ENCODE data around the gene PALD1. TPM values are rescaled to one million over a fixed set of nuclear protein-coding genes. Genes with fewer than 3 reads are reported as not detected.
"Not testable (repeated sequence)": the region's sequence is repeated elsewhere in the genome, so short reads cannot be mapped to it uniquely, and the experiment has no call there.

The PALD1 gene
- total RNA-seq, 2 donors from 2014 or later: 1.1 to 1.3 TPM

GRCh38 chr10:70481105-70481504 lies 2.5 kb downstream of the PALD1 start:
- DNase-seq (no peak), ATAC-seq (replicated peaks in 1 of 2) (no peak)
- Mint-ChIP-seq H3K27ac (no peak overlapping the region), H3K4me1 (ENCODE audit: low read depth) (peaks cover 41% of the 10 kb centered on the region), H3K4me3 (no peak overlapping the region), H3K9me3 (no peaks in the 10 kb centered on the region), H3K27me3 (ENCODE audit: low read depth) (peaks cover 8% of the 10 kb centered on the region), H3K36me3 (ENCODE audit: insufficient read depth in 2 of 2) (peaks cover 0 to 2% of the 10 kb centered on the region in 2 donors)

DNA sequence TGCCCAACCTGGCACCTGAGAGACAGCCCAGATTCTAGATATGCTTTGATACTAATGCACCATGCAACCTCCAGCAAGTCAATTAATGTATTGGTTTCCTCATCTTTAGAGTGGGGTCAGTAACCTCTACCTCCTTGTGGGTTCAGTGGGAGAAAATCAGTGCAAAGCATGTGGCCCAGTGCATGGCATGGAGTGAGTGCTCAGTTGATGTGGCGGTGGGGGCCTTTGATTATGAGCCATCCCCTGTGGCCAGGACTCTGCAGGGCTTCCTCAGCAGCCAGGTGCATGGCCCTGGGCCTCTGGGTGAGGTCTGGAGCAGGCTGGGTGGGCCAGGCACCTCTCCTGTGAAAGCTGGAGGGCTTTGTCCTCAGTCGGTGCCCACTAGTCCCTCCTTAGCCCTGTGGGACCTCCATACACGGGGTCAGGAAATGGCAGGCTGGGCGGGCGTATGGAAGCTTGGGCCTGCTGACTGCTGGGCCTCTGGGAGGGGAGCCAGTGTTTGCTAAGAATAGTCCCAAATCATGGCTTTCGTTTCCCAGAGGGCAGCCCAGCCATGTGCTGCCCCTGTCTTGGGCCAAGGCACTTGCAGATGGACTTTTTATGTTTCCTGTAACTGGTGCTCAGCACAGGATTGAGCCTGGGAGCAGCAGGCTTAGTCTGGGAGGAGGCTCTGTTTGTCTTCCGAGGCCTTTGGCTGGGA lies 3.4 kb downstream of the PALD1 start:
- Mint-ChIP-seq H3K36me3 (ENCODE audit: insufficient read depth in 2 of 2) (peaks cover 0 to 2% of the 10 kb centered on the region in 2 donors), H3K4me3 (no peak overlapping the region), H3K4me1 (ENCODE audit: low read depth) (peaks cover 32% of the 10 kb centered on the region), H3K27ac (no peak overlapping the region), H3K27me3 (ENCODE audit: low read depth) (no peaks in the 10 kb centered on the region), H3K9me3 (no peaks in the 10 kb centered on the region)
- DNase-seq (no peak), ATAC-seq (replicated peaks in 1 of 2) (no peak)

DNA sequence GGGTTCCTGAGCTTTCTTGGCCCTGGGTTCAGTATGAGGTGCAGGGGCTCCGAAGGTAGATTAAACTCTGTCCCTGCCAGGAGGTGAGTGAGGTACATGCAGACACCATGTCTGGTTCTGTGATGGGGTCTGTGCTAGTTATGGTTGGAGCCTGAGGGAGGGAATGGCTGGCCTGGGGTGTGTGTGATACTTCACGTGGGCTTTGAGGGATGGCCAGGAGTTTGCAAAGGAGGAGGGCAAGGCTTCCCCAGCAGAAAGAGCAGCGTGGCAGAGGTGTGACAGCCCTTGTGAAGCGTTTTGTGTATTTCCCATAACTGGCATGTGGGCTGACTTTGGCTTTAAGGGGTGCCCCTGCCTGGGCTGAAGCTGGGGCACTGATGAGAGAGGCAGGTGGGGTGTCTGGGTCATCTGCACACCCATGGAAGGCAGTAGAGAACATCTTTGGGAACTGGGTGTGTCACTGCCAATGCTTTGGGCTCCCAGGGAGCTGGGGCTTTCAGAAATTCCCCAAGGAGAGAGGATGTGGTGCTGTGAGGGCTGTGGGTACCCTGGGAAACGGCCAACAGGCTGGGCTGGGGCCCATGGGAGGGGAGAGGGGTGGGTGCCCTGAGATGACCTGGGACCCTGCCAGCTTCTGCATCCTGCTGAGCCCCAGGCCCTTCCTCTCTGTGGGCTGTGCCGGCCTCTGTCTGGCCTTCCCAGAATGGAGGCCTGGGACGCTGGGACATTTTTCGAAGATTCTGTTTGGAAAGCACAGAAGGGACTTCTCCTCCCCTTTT lies 4.6 kb downstream of the PALD1 start:
- Mint-ChIP-seq H3K9me3 (no peaks in the 10 kb centered on the region), H3K4me3 (no peak overlapping the region), H3K4me1 (ENCODE audit: low read depth) (peaks cover 20% of the 10 kb centered on the region), H3K27ac (no peak overlapping the region), H3K36me3 (ENCODE audit: insufficient read depth in 2 of 2) (no peaks in the 10 kb centered on the region), H3K27me3 (ENCODE audit: low read depth) (no peaks in the 10 kb centered on the region)
- ATAC-seq (replicated peaks in 1 of 2) (no peak), DNase-seq (no peak)

DNA sequence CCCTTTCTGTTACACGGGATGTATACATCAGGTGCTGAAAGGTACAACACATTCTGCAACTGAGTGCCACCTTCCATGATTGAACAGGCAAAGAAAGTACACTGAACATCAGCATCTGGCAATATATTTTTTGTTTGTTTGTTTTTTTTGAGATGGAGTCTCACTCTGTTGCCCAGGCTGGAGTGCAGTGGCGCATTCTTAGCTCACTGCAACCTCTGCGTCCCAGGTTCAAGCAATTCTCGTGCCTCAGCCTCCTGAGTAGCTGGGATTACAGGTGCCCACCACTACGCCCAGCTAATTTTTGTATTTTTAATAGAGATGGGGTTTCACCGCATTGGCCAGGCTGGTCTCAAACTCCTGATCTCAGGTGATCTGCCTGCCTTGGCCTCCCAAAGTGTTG lies 5.3 kb downstream of the PALD1 start:
- H3K36me3 Mint-ChIP-seq (ENCODE audit: insufficient read depth in 2 of 2); DNase-seq; H3K27ac Mint-ChIP-seq; ATAC-seq (replicated peaks in 1 of 2); H3K9me3 Mint-ChIP-seq; H3K4me3 Mint-ChIP-seq; H3K27me3 Mint-ChIP-seq (ENCODE audit: low read depth): not testable (repeated sequence)
- peaks cover 19% of the 10 kb centered on the region for H3K4me1 Mint-ChIP-seq (ENCODE audit: low read depth)

DNA sequence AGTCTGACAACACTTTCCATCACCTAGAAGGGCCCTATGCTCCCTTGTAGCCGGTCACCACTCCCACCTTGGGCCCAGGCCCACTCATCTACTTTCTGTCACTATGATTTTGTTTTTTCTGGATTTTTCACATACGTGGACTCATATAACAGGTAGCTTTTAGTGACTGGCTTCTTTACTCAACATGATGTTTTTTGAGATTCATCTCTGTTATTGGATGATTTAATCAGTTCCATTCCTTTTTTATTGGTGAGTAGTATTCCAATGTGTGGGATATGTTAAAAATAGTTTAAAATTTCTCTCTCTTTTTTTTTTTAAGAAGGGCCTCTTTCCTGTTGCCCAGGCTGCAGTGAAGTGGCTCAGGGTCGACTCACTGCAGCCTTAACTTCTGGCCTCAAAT lies 9.3 kb downstream of the PALD1 start:
- ATAC-seq (replicated peaks in 1 of 2): no peak

DNA sequence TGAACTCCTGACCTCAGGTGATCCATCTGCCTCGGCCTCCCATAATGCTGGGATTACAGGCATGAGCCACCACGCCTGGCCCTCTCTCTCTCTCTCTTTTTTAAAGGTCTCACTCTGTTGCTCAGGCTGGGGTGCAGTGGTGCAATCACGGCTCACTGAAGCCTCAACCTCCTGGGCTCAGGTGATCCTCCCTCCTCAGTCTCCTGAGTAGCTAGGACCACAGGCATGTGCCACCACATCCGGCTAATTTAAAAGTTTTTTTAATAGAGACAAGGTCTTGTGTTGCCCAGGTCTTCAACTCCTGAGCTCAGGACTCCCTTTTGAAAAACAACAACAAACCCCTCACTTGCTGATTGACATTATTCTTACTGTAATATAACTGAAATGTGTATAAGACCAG lies 11.6 kb downstream of the PALD1 start:
- no peak for DNase-seq
- Mint-ChIP-seq H3K4me1 (ENCODE audit: low read depth) (peaks cover 24% of the 10 kb centered on the region), H3K9me3 (no peaks in the 10 kb centered on the region), H3K27ac (no peak overlapping the region), H3K36me3 (ENCODE audit: insufficient read depth in 2 of 2) (no peaks in the 10 kb centered on the region), H3K27me3 (ENCODE audit: low read depth) (peaks cover 11% of the 10 kb centered on the region), H3K4me3 (no peak overlapping the region)
- no peak for ATAC-seq (replicated peaks in 1 of 2)

More for the DNA sequence above, 9.3 kb downstream of the PALD1 start:
- Mint-ChIP-seq H3K9me3 (no peaks in the 10 kb centered on the region), H3K4me3 (no peak overlapping the region), H3K36me3 (ENCODE audit: insufficient read depth in 2 of 2) (no peaks in the 10 kb centered on the region), H3K4me1 (ENCODE audit: low read depth) (peaks cover 4% of the 10 kb centered on the region), H3K27ac (no peak overlapping the region), H3K27me3 (ENCODE audit: low read depth) (no peaks in the 10 kb centered on the region)
- DNase-seq: no peak

DNA sequence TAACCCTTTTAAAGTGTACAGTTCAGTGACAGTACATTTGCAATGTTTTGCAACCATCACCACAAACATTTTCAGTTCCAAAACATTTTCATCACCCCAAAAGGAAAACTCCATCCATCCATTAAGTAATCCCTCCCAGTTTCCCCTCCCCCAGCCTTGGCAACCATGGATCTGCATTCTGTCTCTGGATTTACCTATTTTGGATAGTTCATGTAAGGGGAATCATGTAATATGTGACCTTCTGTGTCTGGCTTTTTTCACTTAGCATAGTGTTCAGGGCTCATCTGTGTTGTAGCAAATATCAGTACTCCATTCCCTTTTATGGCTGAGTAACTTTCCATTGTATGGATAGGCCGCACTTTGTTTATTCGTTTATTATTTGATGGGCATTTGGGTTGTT lies 13.0 kb downstream of the PALD1 start:
- ATAC-seq (replicated peaks in 1 of 2) (no peak), DNase-seq (no peak)
- Mint-ChIP-seq H3K9me3 (no peaks in the 10 kb centered on the region), H3K4me3 (no peak overlapping the region), H3K4me1 (ENCODE audit: low read depth) (peaks cover 27% of the 10 kb centered on the region), H3K27me3 (ENCODE audit: low read depth) (peaks cover 11% of the 10 kb centered on the region), H3K27ac (no peak overlapping the region), H3K36me3 (ENCODE audit: insufficient read depth in 2 of 2) (no peaks in the 10 kb centered on the region)

GRCh38 chr10:70492786-70493659 lies 14.5 kb downstream of the PALD1 start:
- no peak overlapping the region for H3K4me3 Mint-ChIP-seq

DNA sequence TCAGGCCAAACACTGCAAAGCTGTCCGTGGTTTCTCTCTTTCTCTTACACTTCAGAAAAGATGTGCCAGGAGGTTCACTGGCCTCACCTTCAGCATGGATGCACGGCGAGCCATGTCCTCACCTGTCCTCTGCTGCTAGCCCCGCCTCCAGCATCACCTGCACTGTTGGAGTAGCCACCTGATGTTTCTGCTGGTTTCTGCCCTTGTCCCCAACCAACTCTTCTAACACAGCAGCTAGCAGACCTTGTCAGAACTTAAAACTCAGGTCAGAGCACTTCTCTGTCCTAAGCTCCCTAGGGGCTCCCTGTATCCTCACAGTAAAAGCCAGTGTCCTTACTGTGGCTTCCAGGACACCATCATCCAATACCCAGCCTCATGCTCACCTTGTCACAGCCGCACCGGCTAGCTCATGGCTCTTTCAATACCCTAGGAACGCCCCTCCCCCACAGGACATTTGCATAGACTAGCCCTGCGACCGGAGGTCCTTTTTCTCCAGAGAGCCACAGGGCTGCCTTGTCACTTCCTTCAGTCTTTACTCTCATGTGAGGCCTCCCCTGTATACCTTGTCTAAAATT lies 15.2 kb downstream of the PALD1 start:
- DNase-seq (no peak), ATAC-seq (replicated peaks in 1 of 2) (no peak)
- Mint-ChIP-seq H3K27me3 (ENCODE audit: low read depth) (peaks cover 11% of the 10 kb centered on the region), H3K36me3 (ENCODE audit: insufficient read depth in 2 of 2) (no peaks in the 10 kb centered on the region), H3K27ac (no peak overlapping the region), H3K4me3 (no peak overlapping the region), H3K4me1 (ENCODE audit: low read depth) (peaks cover 27% of the 10 kb centered on the region), H3K9me3 (no peaks in the 10 kb centered on the region)

More at GRCh38 chr10:70492786-70493659, 14.5 kb downstream of the PALD1 start:
- Mint-ChIP-seq H3K27me3 (ENCODE audit: low read depth) (peaks cover 11% of the 10 kb centered on the region), H3K36me3 (ENCODE audit: insufficient read depth in 2 of 2) (no peaks in the 10 kb centered on the region), H3K4me1 (ENCODE audit: low read depth) (peaks cover 27% of the 10 kb centered on the region), H3K27ac (no peak overlapping the region), H3K9me3 (no peaks in the 10 kb centered on the region)
- no peak for DNase-seq
- no peak for ATAC-seq (replicated peaks in 1 of 2)

DNA sequence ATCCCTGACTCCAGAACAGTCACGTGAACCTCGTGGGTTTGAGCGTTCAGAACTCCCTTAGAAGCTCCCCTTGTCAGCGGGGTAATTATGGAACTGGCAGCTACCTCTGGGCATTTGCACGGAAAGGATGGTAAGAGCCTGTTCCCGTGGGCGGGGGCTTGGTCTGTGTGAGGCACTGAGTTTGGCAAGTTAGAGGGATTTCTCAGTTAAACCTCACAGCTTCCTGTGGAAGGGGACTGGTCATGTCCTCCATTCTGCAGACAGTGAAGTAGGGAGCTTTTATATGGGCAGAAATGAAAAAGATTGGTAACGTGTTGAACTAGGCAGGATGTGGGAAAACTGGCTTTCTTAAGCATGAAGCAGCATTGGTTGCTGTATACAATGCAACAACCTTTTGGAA lies 16.0 kb downstream of the PALD1 start:
- Mint-ChIP-seq H3K27me3 (ENCODE audit: low read depth) (peaks cover 11% of the 10 kb centered on the region), H3K36me3 (ENCODE audit: insufficient read depth in 2 of 2) (no peaks in the 10 kb centered on the region), H3K4me1 (ENCODE audit: low read depth) (peaks cover 27% of the 10 kb centered on the region), H3K27ac (no peak overlapping the region), H3K9me3 (no peaks in the 10 kb centered on the region), H3K4me3 (peak overlapping the region; percentile 26 to 34)
- ATAC-seq (replicated peaks in 1 of 2) (peak; percentile 87 to 92), DNase-seq (peak; percentile 45 to 52)

DNA sequence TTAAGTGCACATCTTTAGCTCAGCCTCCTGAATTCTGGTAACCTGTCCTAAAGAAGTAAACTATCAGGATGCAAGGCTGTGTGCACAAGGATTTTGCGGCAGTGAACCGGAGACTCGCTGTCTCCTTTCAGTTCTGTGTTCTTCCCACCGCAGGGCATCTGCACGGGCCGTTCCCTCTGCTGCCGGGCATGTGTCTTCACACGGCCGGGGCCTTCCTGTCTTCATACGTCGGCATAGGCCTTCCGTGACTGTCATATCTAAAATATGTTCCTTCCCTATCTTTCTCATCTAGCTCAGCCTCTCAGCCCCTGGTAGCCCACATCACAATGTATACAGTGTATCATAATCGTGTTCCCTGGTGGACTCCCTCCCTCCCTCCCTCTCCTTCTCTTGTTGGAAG lies 16.4 kb downstream of the PALD1 start:
- Mint-ChIP-seq H3K4me3 (peak overlapping the region; percentile 26 to 34), H3K27me3 (ENCODE audit: low read depth) (peaks cover 11% of the 10 kb centered on the region), H3K36me3 (ENCODE audit: insufficient read depth in 2 of 2) (no peaks in the 10 kb centered on the region), H3K9me3 (no peaks in the 10 kb centered on the region), H3K4me1 (ENCODE audit: low read depth) (peaks cover 27% of the 10 kb centered on the region), H3K27ac (no peak overlapping the region)
- ATAC-seq (replicated peaks in 1 of 2) (peak; percentile 52 to 62), DNase-seq (peak in 1 of 2 donors; percentile 16)

DNA sequence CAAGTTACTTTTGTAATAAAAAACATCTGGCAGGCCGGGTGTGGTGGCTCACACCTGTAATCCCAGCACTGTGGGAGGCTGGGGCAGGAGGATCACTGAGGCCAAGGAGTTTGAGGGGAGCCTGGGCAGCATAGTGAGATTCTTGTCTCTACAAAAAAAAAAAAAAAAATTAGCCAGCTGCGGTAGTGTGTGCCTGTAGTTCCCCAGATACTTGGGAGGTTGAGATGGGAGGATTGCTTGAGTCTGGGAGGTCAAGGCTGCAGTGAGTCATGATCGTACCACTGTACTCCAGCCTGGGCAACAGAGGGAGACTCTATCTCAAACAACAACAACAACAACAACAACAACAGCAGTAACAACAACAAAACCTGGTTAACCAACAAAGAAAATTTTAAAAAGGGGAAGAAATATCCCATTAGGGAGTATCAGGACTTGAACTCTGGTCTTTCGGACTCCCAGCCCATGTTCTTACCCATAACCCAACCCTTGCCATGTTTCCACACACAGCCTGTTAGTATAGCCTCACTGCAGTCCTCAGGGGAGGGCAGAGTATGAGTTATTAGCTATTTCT lies 17.2 kb downstream of the PALD1 start:
- H3K27ac Mint-ChIP-seq: no peak overlapping the region
- H3K36me3 Mint-ChIP-seq (ENCODE audit: insufficient read depth in 2 of 2): no peaks in the 10 kb centered on the region
- peaks cover 23% of the 10 kb centered on the region for H3K4me1 Mint-ChIP-seq (ENCODE audit: low read depth)
- H3K9me3 Mint-ChIP-seq: no peaks in the 10 kb centered on the region
- peaks cover 11% of the 10 kb centered on the region for H3K27me3 Mint-ChIP-seq (ENCODE audit: low read depth)
- ATAC-seq (replicated peaks in 1 of 2) (no peak), DNase-seq (no peak)
- H3K4me3 Mint-ChIP-seq: no peak overlapping the region

All from activated T-cell treated with anti-CD3 and anti-CD28 coated beads, Interleukin-2, amount 50 U/mL, for 72 hours (primary cell).